ENCODE measurements around the gene ZNF775. TPM values are rescaled to one million over a fixed set of nuclear protein-coding genes. Genes with fewer than 3 reads are reported as not detected.

ZNF775 gene
- total RNA-seq, 2 donors from 2014 or later, result 4.2 to 11.5 TPM

DNA sequence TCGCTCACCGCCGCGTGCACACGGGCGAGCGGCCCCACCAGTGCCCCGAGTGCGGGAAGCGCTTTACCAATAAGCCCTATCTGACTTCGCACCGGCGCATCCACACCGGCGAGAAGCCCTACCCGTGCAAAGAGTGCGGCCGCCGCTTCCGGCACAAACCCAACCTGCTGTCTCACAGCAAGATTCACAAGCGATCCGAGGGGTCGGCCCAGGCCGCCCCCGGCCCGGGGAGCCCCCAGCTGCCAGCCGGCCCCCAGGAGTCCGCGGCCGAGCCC lies 7.2 kb upstream of the ZNF775 start:
- DNase-seq (ENCODE audit: low spot score), result no peak
- H3K36me3 ChIP-seq, result peaks cover 30% of the 10 kb centered on the region
- no peak for ATAC-seq (ENCODE audit: insufficient number of reproducible peaks, low FRiP score, low read depth)
- H3K9me3 ChIP-seq, result no peaks in the 10 kb centered on the region
- H3K27ac ChIP-seq, result no peak overlapping the region
- no peak overlapping the region for H3K4me3 ChIP-seq
- H3K27me3 ChIP-seq (replicated peaks; ENCODE audit: insufficient read depth), result no peaks in the 10 kb centered on the region
- TF ChIP-seq, protein P1, sequence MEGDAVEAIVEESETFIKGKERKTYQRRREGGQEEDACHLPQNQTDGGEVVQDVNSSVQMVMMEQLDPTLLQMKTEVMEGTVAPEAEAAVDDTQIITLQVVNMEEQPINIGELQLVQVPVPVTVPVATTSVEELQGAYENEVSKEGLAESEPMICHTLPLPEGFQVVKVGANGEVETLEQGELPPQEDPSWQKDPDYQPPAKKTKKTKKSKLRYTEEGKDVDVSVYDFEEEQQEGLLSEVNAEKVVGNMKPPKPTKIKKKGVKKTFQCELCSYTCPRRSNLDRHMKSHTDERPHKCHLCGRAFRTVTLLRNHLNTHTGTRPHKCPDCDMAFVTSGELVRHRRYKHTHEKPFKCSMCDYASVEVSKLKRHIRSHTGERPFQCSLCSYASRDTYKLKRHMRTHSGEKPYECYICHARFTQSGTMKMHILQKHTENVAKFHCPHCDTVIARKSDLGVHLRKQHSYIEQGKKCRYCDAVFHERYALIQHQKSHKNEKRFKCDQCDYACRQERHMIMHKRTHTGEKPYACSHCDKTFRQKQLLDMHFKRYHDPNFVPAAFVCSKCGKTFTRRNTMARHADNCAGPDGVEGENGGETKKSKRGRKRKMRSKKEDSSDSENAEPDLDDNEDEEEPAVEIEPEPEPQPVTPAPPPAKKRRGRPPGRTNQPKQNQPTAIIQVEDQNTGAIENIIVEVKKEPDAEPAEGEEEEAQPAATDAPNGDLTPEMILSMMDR (IDR thresholded peaks at IDR 0.05), result no peak
- H3K4me1 ChIP-seq (ENCODE audit: control insufficient read depth in 1 of 2, low read depth in 2 of 2), result peaks cover 8 to 36% of the 10 kb centered on the region in 2 donors

DNA sequence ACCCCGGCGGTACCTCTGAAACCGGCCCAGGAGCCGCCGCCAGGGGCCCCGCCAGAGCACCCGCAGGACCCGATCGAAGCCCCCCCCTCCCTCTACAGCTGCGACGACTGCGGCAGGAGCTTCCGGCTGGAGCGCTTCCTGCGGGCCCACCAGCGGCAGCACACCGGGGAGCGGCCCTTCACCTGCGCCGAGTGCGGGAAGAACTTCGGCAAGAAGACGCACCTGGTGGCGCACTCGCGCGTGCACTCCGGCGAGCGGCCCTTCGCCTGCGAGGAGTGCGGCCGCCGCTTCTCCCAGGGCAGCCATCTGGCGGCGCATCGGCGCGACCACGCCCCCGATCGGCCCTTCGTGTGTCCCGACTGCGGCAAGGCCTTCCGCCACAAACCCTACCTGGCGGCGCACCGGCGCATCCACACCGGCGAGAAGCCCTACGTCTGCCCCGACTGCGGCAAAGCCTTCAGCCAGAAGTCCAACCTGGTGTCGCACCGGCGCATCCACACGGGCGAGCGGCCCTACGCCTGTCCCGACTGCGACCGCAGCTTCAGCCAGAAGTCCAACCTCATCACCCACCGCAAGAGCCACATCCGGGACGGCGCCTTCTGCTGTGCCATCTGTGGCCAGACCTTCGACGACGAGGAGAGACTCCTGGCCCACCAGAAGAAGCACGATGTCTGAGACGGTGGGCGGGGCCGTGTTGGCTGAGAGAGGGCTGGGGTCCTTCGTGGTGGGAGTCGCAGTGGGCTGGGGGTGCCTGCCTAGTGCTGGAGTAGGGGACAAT lies 6.7 kb upstream of the ZNF775 start:
- Histone ChIP-seq H3K9me3 (no peaks in the 10 kb centered on the region), H3K4me1 (ENCODE audit: control insufficient read depth in 1 of 2, low read depth in 2 of 2) (peaks cover 8 to 36% of the 10 kb centered on the region in 2 donors), H3K27me3 (replicated peaks; ENCODE audit: insufficient read depth) (no peaks in the 10 kb centered on the region), H3K27ac (no peak overlapping the region), H3K4me3 (no peak overlapping the region), H3K36me3 (peaks cover 30% of the 10 kb centered on the region)
- ATAC-seq (ENCODE audit: insufficient number of reproducible peaks, low FRiP score, low read depth), result no peak
- DNase-seq (ENCODE audit: low spot score), result no peak
- TF ChIP-seq, protein P1 (IDR thresholded peaks at IDR 0.05), result no peak

DNA sequence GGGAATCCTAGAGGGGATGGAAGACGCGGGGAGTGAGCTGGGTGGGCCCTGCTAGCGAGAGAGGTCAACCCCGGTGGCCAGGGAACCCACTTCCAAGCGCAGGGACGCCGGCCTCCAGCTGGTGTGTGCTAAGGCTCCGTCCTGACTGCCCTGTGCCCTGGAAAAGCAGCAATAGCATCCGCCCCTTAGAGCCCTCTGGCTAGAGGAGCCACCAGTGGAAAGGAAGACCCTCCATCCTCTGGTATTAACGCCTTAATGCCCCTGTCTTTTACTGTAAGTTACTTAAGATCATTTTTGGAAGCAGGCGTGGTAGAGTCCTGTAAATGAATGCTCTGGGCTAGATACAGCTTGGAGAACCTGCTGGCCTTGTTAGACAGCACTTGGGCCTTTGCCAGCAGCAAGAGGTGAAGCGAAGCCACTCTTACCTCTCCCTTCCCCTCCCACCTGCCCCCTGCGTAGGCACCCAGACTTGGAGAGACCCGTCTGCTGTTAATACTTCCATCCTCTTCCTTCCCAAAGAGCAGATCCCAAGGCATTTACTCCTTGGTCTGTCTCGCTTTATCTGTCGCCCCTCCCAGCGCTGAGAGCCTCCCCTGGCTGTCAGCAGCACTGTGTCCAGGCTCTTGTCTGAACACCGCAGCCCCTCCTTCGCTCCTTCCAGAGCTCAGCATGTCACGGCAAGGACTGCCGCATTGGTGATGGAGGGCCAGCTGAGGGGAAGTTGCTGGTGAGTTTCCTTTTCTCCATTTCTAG lies 5.9 kb upstream of the ZNF775 start:
- ATAC-seq (ENCODE audit: insufficient number of reproducible peaks, low FRiP score, low read depth), result no peak
- H3K9me3 ChIP-seq, result no peaks in the 10 kb centered on the region
- no peaks in the 10 kb centered on the region for H3K27me3 ChIP-seq (replicated peaks; ENCODE audit: insufficient read depth)
- no peak overlapping the region for H3K27ac ChIP-seq
- H3K4me3 ChIP-seq, result no peak overlapping the region
- H3K36me3 ChIP-seq, result peaks cover 30% of the 10 kb centered on the region
- H3K4me1 ChIP-seq (ENCODE audit: control insufficient read depth in 1 of 2, low read depth in 2 of 2), result peaks cover 11 to 32% of the 10 kb centered on the region in 2 donors
- no peak for DNase-seq (ENCODE audit: low spot score)
- TF ChIP-seq, protein P1 (IDR thresholded peaks at IDR 0.05), result no peak

DNA sequence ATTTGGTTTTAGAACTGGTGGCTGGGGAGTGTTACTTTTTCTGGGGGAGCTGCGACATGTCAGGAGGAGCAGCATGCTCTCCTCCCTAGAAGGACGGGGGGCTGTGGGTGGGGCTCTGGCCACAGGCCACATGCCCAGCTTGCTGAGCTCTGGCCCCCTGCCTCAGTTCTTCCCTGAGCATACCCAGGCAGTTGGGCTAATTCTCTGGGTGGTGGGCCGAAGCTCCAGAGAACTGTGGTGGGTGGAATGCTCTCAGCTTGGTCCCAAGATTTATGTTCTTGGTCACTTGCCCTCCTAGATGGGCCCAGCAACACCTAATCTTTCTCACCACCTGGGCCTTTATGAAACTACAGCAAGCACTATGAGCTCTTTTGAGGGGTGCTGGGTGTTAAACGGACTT lies 5.1 kb upstream of the ZNF775 start:
- no peak for ATAC-seq (ENCODE audit: insufficient number of reproducible peaks, low FRiP score, low read depth)

DNA sequence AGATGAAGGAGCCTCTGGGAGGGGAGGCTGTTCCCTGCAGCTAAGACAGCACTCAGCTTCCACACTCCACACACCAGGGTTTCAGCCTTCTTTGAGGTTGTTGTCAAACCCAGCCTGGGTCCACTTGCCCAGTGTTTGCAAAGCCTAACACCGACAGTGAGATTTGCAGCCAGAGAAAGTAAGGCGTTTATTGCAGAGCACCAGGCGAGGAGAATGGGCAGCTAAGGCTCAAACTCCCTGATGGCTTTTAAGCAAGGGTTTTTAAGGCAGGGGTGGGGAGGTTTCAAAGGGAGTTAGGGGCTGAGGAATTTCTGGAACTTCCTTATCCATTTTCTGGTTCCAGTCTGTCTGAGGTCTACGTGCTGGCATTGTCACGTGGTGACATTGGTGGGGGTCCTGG lies 4.7 kb upstream of the ZNF775 start:
- TF ChIP-seq, protein P1 (IDR thresholded peaks at IDR 0.05), result no peak
- Histone ChIP-seq H3K27me3 (replicated peaks; ENCODE audit: insufficient read depth) (no peaks in the 10 kb centered on the region), H3K27ac (no peak overlapping the region), H3K4me1 (ENCODE audit: control insufficient read depth in 1 of 2, low read depth in 2 of 2) (peaks cover 12 to 32% of the 10 kb centered on the region in 2 donors), H3K9me3 (no peaks in the 10 kb centered on the region), H3K36me3 (peaks cover 30% of the 10 kb centered on the region), H3K4me3 (no peak overlapping the region)
- no peak for DNase-seq (ENCODE audit: low spot score)
- ATAC-seq (ENCODE audit: insufficient number of reproducible peaks, low FRiP score, low read depth), result no peak

More for the DNA sequence above, 5.1 kb upstream of the ZNF775 start:
- Histone ChIP-seq H3K9me3 (no peaks in the 10 kb centered on the region), H3K27me3 (replicated peaks; ENCODE audit: insufficient read depth) (no peaks in the 10 kb centered on the region), H3K4me3 (no peak overlapping the region), H3K36me3 (peaks cover 30% of the 10 kb centered on the region), H3K27ac (no peak overlapping the region), H3K4me1 (ENCODE audit: control insufficient read depth in 1 of 2, low read depth in 2 of 2) (peaks cover 13 to 36% of the 10 kb centered on the region in 2 donors)
- TF ChIP-seq, protein P1 (IDR thresholded peaks at IDR 0.05), result no peak
- DNase-seq (ENCODE audit: low spot score), result no peak
